Measurements from ENCODE around the gene ADAP2. TPM values are rescaled to one million over a fixed set of nuclear protein-coding genes. Genes with fewer than 3 reads are reported as not detected.
"Not testable (repeated sequence)": the region's sequence is repeated elsewhere in the genome, so short reads cannot be mapped to it uniquely, and the experiment has no call there.

ADAP2 gene
- total and polyA plus RNA-seq, 12 donors: 4.1 to 84.7 (median 32.8) TPM

DNA sequence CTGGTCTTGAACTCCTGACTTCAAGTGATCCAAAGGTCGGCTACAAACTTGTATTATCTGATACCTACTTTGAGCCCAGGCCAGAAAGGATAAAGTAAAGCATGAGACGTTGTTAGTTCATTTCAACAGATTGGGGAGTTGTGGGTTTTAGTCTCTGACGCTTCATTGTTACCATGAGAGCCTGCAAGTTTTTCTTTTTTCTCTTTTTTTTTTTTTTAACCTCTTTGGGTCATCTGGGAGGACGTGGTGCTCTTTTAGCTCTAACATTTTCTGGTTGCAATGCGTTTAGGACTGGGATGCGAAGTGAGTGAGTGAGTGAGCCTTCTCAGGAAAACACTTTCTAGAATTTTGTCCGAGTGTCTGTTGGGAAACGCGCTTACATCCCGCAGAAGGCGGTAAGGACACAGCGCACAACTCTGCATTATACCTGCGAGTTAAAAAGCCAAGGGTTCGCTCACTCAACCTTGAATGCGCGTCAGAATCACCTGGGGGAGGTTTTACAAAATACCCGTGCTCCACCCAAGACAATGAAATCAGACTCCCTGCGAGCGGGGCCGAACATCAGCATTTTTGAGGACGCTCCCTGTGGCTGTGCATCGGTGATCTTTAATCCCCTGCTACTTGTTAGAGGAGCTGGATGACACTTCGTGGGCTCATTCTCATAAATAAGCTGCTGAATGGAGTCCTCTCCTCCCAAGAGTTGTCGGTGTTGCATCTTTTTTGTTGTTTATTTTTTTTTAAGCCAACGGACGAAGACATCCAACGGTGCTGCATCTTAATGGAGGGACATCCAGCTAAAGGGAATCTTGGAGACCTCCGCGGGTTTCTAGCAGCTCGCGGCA is 48.5 kb downstream of the ADAP2 start:
- Histone ChIP-seq H3K36me3 (replicated peaks in 1 of 2) (no peaks in the 10 kb centered on the region), H3K4me1 (replicated peaks in 1 of 2) (peaks cover 0 to 20% of the 10 kb centered on the region in 2 donors), H3K9me3 (replicated peaks in 1 of 3) (no peaks in the 10 kb centered on the region), H3K27ac (peak overlapping the region; percentile 61 to 97 (median 94)), H3K4me3 (peak overlapping the region in 3 of 4 donors; percentile 7 to 66 (median 54)), H3K27me3 (no peaks in the 10 kb centered on the region)
- TF ChIP-seq POLR2A (IDR thresholded peaks at IDR 0.05): no peak
- TF ChIP-seq, protein P1, sequence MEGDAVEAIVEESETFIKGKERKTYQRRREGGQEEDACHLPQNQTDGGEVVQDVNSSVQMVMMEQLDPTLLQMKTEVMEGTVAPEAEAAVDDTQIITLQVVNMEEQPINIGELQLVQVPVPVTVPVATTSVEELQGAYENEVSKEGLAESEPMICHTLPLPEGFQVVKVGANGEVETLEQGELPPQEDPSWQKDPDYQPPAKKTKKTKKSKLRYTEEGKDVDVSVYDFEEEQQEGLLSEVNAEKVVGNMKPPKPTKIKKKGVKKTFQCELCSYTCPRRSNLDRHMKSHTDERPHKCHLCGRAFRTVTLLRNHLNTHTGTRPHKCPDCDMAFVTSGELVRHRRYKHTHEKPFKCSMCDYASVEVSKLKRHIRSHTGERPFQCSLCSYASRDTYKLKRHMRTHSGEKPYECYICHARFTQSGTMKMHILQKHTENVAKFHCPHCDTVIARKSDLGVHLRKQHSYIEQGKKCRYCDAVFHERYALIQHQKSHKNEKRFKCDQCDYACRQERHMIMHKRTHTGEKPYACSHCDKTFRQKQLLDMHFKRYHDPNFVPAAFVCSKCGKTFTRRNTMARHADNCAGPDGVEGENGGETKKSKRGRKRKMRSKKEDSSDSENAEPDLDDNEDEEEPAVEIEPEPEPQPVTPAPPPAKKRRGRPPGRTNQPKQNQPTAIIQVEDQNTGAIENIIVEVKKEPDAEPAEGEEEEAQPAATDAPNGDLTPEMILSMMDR (IDR thresholded peaks at IDR 0.05): no peak
- WGBS, 4 donors: 11 to 26% (median 22%) methylated on average over 26 to 31 of the region's 31 CpGs
- intact Hi-C loops (cut with DNase I): no loop called here
- DNase-seq: peak in 1 of 7 donors; percentile 55

DNA sequence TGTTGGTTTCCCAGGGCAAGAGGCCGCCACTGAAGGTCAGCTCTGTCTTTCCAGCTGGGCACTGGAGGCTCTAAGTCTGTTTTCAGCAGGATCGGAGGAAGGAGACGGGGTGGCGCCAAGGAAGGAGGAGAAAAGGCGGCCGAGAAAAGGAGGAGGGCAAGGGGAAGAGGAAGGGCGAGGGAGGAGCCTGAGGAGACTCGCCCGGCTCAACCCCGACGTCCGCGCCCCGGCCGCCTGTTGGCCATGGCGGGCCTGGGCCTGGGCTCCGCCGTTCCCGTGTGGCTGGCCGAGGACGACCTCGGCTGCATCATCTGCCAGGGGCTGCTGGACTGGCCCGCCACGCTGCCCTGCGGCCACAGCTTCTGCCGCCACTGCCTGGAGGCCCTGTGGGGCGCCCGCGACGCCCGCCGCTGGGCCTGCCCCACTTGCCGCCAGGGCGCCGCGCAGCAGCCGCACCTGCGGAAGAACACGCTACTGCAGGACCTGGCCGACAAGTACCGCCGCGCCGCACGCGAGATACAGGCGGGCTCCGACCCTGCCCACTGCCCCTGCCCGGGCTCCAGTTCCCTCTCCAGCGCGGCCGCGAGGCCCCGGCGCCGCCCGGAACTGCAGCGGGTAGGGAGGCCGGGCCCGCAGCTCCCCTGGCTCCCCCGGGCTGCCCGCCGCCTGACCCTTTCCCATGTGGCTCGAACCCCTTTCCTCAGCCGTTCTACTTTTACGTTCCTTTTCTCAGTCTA is 49.3 kb downstream of the ADAP2 start, which contains the start of gene RNF135:
Gene RNF135, plus strand, starts transcription at position 209 of the 737 bp plus-strand sequence. Its CDS starts 35 bp downstream, at position 244.
- WGBS, 4 donors: 0 to 1% (median 0%) methylated on average over 28 to 66 of the region's 66 CpGs
- TF ChIP-seq, protein P1 (IDR thresholded peaks at IDR 0.05): peak in 5 of 6 experiments; percentile 24 to 61 (median 41)
- TF ChIP-seq POLR2A (IDR thresholded peaks at IDR 0.05): peak; percentile 61 to 79
- Histone ChIP-seq H3K27me3 (no peaks in the 10 kb centered on the region), H3K27ac (peak within 1 kb of the TSS; percentile 61 to 97 (median 94)), H3K4me1 (replicated peaks in 1 of 2) (peaks cover 0 to 20% of the 10 kb centered on the region in 2 donors), H3K4me3 (peak within 1 kb of the TSS in 3 of 4 donors; percentile 48 to 66 (median 54)), H3K9me3 (replicated peaks in 1 of 3) (no peaks in the 10 kb centered on the region), H3K36me3 (replicated peaks in 1 of 2) (no peaks in the 10 kb centered on the region)
- intact Hi-C loops (cut with DNase I): no loop called here
- peak; percentile 74 to 90 (median 83) for DNase-seq

DNA sequence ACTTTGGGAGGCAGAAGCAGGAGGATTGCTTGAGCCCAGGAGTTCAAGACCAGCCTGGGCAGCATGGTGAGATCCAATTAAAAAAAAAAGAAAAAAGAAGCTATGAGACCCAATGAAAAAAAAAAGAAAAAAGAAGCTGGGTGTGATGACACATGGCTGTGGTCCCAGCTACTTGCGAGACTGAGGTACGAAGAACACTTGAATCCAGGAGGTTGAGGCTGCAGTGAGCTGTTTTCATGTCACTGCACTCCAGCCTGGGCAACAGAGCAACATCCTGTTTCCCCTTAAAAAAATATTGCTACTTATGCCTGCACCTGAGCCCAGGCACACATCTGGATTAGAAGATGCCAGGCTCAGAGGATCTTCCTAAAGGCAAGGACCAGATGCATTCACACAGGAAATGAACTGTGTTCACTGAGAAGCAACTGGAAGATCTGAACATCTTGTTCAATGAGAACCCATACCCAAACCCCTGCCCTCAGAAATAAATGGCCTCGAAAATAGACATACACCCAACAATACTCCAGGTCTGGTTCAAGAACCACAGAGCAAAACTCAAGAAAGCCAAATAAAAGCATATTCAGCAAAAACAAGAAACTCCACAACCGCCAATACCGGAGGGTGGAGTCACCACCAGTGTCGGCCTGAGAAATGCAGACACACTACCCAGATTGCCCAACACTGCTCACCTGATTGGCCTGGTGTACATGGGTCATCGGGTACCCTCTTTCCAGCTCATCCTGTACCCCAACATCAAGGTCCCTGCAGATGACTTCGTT is 53.5 kb downstream of the ADAP2 start:
- no peaks in the 10 kb centered on the region for H3K27me3 ChIP-seq
- no peaks in the 10 kb centered on the region for H3K9me3 ChIP-seq (replicated peaks in 1 of 3)
- no peak overlapping the region for H3K27ac ChIP-seq
- no peaks in the 10 kb centered on the region for H3K36me3 ChIP-seq (replicated peaks in 1 of 2)
- no peak for TF ChIP-seq POLR2A (IDR thresholded peaks at IDR 0.05)
- TF ChIP-seq, protein P1 (IDR thresholded peaks at IDR 0.05): no peak
- 90 to 99% (median 92%) methylated on average over 8 of the region's 8 CpGs for WGBS, 4 donors
- intact Hi-C loops (cut with DNase I): no loop called here
- H3K4me1 ChIP-seq (replicated peaks in 1 of 2): peaks cover 0 to 15% of the 10 kb centered on the region in 2 donors
- no peak overlapping the region for H3K4me3 ChIP-seq
- DNase-seq: no peak

DNA sequence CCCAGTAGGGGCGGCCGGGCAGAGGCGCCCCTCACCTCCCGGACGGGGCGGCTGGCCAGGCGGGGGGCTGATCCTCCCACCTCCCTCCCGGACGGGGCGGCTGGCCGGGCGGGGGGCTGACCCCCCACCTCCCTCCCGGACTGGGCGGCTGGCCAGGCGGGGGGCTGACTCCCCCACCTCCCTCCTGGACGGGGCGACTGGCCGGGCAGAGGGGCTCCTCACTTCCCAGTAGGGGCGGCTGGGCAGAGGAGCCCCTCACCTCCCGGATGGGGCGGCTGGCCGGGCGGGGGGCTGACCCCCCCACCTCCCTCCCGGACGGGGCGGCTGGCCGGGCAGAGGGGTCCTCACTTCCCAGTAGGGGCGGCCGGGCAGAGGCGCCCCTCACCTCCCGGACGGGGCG is 58.2 kb downstream of the ADAP2 start:
- H3K9me3 ChIP-seq (replicated peaks in 1 of 3); H3K4me1 ChIP-seq (replicated peaks in 1 of 2); H3K36me3 ChIP-seq (replicated peaks in 1 of 2); DNase-seq; intact Hi-C loops (cut with DNase I); H3K4me3 ChIP-seq; H3K27ac ChIP-seq; H3K27me3 ChIP-seq: not testable (repeated sequence)
- WGBS, 4 donors: 90 to 100% methylated on average over 3 to 7 of the region's 33 CpGs; no CpG with 5 or more reads in 2 of the 4 donors
